Measurements from ENCODE around the gene PNCK.
"Not testable (repeated sequence)": the region's sequence is repeated elsewhere in the genome, so short reads cannot be mapped to it uniquely, and the experiment has no call there.

Gene PNCK

DNA sequence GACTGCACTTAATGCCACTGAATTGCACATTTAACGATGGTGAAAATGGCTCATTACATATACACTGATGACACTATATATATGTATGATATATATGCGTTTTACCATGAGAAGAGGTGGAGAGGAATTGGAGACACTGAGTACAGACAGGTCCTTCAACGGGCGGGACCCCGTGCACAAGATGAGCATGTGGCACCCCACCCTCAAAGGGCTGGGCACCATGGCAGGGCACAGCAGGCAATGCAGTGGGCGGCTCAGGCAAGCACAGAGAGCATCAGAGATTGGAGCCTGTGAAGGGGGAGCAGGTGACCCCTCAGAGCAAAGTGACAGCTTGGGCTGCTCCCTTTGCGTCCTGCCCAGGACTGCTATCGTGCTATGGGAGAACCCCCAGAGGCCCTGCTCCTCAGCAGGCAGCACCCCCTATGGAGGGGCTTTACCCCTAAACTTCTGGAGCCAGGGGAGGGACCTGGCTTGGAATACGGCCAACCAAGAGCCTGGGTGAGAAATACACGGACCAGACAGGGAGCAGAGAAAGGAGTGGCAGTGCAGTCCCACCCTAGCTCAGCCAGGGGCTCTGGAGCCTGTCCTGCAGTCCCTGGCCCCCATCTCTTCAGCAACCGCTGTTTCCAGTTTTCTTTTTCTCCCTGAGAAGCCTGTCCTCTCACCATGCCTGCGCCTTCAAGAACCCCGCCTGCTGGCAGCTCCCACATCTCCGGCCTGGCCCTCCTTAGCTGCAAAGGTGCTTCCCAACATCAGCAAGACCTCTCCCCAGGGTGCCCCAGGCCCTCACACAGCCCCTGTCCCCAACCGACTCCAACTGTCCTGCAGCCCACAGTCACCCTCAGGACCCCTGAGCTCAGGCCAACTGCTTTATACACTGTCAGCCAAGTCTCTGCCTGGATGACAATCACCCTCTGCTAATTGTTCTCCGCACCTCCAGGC, 24.6 kb upstream of the PNCK start:
- no peak for DNase-seq

GRCh38 chrX:153696986-153697722, 23.5 kb upstream of the PNCK start:
- not testable (repeated sequence) for DNase-seq

DNA sequence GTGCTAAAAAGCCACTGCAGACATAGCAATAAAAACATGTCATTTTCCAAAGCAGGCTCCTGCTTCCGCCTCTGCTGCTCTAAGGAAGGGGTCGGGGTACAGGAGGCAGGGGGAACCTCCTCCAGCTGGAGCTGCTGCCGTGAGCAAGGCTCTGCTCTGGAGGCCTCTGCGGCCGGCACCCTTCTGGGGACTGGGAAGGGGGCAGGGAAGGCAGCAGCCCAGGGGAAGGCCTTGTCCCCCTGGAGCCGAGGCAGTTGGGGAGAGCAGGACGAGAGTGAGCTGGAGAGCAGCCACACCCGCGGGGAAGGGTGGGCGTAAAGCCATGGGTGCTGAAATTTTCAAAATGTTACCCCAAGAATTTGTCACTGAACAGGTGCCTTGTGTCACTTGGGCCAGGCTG, 22.9 kb upstream of the PNCK start:
- DNase-seq, result not testable (repeated sequence)

DNA sequence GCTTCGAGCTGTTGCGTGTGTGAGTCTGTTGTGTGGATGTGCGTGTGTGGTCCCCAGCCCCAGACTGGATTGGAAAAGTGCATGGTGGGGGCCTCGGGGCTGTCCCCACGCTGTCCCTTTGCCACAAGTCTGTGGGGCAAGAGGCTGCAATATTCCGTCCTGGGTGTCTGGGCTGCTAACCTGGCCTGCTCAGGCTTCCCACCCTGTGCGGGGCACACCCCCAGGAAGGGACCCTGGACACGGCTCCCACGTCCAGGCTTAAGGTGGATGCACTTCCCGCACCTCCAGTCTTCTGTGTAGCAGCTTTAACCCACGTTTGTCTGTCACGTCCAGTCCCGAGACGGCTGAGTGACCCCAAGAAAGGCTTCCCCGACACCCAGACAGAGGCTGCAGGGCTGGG, 22.5 kb upstream of the PNCK start:
- DNase-seq, result no peak

- DNase-seq, result no peak
Observed at GRCh38 chrX:153694687-153695270, 21.2 kb upstream of the PNCK start.

- not testable (repeated sequence) for DNase-seq
Observed at GRCh38 chrX:153694256-153694655, 20.6 kb upstream of the PNCK start.

DNA sequence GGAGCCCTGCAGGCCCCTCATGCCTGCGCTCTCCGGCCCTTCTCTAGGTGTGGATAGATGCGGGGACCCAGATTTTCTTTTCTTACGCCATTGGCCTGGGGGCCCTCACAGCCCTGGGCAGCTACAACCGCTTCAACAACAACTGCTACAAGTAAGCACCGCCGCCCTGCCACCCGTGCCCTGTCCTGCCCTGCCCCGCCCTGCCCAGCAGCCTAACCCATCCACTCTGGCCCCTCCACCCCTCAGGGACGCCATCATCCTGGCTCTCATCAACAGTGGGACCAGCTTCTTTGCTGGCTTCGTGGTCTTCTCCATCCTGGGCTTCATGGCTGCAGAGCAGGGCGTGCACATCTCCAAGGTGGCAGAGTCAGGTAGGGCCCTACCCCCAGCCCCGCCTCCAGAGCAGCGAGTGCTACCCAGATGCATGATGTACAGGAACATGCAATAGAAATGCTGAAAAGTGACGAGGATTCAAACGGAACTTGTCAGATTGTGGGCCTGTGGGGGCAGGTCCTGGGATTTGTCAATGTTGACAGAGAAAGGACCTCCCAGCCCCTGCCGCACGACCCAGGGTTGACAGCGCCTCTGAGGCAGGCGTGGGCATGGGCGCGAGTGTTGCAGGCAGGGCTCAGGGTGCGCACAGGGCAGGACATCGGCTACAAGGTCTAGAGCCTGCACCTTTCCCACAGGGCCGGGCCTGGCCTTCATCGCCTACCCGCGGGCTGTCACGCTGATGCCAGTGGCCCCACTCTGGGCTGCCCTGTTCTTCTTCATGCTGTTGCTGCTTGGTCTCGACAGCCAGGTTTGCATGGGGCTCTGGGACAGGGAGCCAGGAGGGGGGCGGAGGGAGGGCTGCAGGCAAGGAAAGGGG, 19.8 kb upstream of the PNCK start:
- DNase-seq, result no peak

DNA sequence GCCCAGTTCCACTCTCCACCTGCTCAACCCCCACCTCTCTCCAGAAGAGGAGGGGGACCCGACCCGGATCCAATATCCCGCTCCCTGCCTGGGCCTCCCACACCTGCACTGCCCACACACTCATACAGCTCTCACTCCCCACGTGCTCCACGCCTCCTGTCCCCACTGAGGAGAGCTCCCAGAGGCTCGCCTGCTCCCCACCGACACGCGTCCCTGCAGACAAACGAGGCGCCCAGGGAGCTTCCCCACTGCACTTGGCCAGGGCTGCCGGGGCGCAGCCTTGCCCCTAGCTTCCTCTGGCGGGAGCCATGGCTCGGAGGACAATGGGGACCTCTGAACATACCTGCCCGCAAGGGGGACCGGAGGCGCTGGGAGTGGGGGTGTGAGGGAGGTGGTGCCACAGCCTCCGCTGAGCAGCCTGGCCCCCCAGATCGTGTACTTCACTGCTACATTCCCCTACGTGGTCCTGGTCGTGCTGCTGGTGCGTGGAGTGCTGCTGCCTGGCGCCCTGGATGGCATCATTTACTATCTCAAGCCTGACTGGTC, 19.1 kb upstream of the PNCK start:
- DNase-seq, result peak; percentile 12

- no peak for DNase-seq
Observed at GRCh38 chrX:153692003-153692402, 18.4 kb upstream of the PNCK start.

DNA sequence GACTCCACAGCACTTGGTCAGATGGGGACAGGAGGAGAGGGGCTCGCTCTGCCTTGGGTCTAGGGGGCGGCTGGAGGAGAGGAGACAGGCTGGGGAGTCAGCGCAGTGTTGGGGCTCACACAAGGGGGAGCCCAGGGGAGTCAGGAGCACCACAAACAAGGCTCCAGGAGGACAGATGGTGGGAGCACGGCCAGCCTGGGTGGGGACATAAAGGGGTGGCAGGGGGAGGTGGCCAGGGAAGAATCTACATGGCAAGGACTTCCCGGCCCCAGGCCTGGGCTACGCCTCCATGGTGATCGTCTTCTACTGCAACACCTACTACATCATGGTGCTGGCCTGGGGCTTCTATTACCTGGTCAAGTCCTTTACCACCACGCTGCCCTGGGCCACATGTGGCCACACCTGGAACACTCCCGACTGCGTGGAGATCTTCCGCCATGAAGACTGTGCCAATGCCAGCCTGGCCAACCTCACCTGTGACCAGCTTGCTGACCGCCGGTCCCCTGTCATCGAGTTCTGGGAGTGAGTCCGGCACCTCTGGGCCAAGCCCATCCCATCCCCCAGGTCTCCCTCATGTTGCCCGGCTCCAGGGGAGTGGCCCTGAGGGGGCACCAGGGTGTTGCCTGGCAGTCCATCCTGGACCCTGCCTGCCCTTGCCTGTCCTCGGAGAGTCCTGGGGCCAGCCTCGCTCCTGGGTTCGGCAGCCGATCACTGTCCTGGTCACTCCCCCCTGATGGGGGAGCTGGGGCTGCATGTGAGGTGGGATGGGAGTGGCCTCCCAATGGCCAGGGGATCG, 17.6 kb upstream of the PNCK start:
- DNase-seq, result not testable (repeated sequence)

DNA sequence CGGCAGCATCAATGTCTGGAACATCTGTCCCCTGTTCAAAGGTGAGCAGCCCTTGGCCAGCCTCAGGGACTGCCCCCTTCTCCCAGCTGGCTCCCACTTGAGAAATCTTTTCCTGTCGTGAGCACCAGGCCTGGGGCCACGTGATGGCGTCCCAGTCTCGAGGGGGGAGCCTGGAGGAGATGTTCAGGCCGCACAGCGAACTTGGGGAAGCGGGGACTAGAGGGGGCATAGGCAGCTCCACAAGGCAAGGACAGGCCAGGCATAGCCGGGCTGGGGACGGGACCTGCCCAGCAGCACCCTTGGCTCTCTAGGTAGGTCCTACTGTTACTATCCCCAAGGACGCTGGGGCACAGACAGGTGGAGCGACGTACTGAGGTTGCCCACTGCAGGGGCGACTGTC, 16.9 kb upstream of the PNCK start:
- DNase-seq, result no peak

GRCh38 chrX:153689654-153690465, 16.2 kb upstream of the PNCK start:
- no peak for DNase-seq

DNA sequence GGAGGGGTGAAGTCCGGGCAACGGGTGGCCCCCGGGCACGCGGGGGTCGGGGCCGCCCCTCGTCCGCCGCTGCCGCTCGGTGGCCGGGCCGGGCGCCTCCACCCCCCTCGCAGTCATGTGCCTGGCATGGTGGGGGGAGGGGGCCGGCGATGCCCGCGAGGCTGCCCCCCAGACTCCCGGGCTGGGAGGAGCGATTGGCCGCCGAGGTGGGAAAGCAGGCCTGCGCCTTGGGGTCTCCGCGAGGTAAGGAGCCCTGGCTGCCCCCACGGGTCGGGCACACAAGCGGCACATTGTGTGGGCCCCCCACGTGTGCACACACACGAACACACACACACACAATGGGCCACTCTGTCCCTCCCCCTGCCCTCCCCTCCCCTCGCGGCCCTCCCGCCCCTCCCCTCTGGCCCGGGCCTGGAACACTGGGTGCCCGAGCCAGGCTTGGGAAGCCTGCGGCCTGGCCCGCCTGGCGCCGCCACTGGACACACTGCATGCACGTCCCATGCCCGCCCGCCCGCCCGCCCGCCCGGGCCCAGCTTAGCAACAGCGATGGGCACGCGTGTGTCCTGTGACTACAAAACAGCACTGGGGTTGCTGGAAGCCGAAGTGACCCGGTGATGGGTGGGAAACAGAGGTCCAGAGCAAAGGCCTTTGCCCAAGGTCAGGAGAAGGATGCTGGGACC, 15.4 kb upstream of the PNCK start:
- DNase-seq, result no peak

- no peak for DNase-seq
Observed at GRCh38 chrX:153688506-153688905, 14.9 kb upstream of the PNCK start.

GRCh38 chrX:153688071-153688470, 14.5 kb upstream of the PNCK start:
- no peak for DNase-seq

DNA sequence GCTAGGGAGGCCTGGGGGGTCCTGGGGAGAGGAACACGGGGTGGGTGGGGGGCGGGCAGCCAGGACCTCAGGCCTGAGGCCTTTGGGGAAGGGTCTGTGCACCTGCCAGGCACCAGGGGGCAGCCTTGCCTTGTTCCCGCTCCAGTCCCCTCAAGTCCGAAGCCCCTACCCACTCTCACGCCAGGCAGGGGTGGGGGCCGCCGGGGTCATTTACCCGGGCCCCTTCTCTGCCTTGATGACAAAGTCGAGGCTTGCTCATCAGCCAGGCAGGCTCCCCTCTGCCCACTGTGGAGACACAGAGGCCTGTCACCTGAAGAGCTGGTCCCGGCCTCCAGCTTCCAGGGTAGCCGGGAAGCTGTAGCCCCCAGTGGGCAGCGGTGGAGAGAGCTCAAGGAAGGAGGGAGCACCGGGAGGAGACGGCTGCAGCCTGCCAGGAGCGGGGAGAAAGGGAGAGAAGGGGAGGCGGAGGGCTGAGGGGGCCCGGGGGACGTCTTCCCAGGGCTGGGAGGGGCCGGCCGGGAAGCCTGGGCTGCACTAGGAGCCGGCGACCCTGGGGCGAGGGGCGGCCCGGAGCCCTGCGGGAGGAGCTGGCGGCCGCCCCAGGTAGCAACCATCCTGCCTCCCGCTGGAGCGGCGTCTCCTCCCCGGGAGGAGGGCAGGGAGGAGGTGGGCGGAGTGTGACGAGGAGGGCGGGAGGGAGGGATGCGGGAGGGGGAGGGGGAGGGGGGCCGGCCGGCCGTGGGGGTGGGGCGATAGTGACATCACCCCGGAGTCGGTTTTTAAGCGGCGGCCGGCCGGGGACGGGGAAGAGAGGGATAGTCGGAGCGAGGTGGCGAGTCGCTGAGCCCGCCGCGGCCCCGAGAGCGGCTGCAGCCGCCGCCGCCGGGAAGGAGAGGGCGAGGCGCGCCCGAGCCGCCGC, 13.8 kb upstream of the PNCK start, which contains the start of gene SLC6A8:
TSS of gene SLC6A8 (plus strand) at position 806 of the 919 bp plus-strand sequence. CDS start 649 bp downstream, outside the sequence.
- peak; percentile 61 for DNase-seq

DNA sequence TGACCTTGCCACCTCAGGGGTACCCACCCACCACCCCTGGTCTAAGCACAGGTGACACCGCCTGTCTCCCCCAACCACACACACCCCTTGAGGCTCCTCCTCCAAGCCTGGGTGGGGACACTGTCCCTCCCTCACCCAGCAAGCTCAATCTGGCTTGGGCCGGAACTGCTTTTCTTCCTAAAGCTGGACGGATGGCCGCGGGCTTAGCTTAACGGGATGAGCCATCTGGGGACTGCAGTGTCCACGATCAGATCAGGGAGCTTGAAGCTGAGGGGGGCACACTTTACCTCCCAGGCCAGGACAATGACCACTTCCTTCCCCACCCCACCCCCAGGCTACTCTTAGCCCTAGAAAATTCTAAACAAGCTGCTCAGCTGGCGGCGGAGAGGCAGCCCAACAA, 13.1 kb upstream of the PNCK start:
- DNase-seq, result no peak
